WTC11 (cell line): Measurements from ENCODE around the gene EXO5. TPM values are rescaled to one million over a fixed set of nuclear protein-coding genes. Genes with fewer than 3 reads are reported as not detected.

Experiments
- ATAC-seq: fragments of 200-7000 bp; cut with Tn5 transposase; 2 replicates; pipeline ENCODE4 v1.10.0; 2021; ENCODE audit warnings: mild to moderate bottlenecking, moderate library complexity
- CTCF ChIA-PET: fragments of 300-600 bp; sonication (Branson Sonifier 250); formaldehyde crosslinking; loops from one replicate; lab custom pipeline; 2021; ENCODE audit warnings: antibody characterized with exemption; lab: Charles Lee
- POLR2A ChIA-PET: fragments of 350-600 bp; sonication (Branson Sonifier 250); formaldehyde crosslinking; loops from one replicate; lab custom pipeline; 2021; ENCODE audit warnings: antibody characterized with exemption; lab: Charles Lee
- DNase-seq: peaks from one replicate; pipeline ENCODE4 v3.0.0; 2021; ENCODE audit warnings: low spot score
- H3K27ac Mint-ChIP-seq: 2 replicates; pipeline ENCODE4 v1.8.0; 2021; ENCODE audit warnings: mixed read lengths
- H3K27me3 Mint-ChIP-seq: 2 replicates; pipeline ENCODE4 v1.8.0; 2021; ENCODE audit warnings: low read depth, mild to moderate bottlenecking, moderate library complexity, mixed read lengths
- H3K36me3 Mint-ChIP-seq: 2 replicates; pipeline ENCODE4 v1.8.0; 2021; ENCODE audit warnings: mixed read lengths
- H3K4me1 Mint-ChIP-seq: 2 replicates; pipeline ENCODE4 v1.8.0; 2022; ENCODE audit warnings: mixed read lengths
- H3K4me3 Mint-ChIP-seq: 2 replicates; pipeline ENCODE4 v1.8.0; 2021; ENCODE audit warnings: mild to moderate bottlenecking, moderate library complexity, mixed read lengths
- H3K9me3 Mint-ChIP-seq: 2 replicates; pipeline ENCODE4 v1.8.0; 2021; ENCODE audit warnings: mixed read lengths
- AFF4 ChIP-seq: sonication (generic); formaldehyde crosslinking; IDR thresholded peaks from 2 replicates; pipeline ENCODE4 v1.8.1; 2023; ENCODE audit warnings: mild to moderate bottlenecking, missing genetic modification reagents, borderline replicate concordance
- ATF6 ChIP-seq: sonication (generic); formaldehyde crosslinking; IDR thresholded peaks from 2 replicates; pipeline ENCODE4 v1.8.1; 2023; ENCODE audit warnings: mild to moderate bottlenecking, missing genetic modification reagents
- CTCF ChIP-seq: fragments of 200-600 bp; IDR thresholded peaks from 2 replicates; pipeline ENCODE4 v1.8.0; 2022; ENCODE audit warnings: antibody characterized with exemption
- E2F1 ChIP-seq: sonication (generic); formaldehyde crosslinking; IDR thresholded peaks from 2 replicates; pipeline ENCODE4 v1.8.0; 2022; ENCODE audit warnings: mild to moderate bottlenecking, missing genetic modification reagents
- ELF4 ChIP-seq: sonication (generic); formaldehyde crosslinking; IDR thresholded peaks from 2 replicates; pipeline ENCODE4 v1.8.1; 2022; ENCODE audit warnings: low read depth, mild to moderate bottlenecking, moderate library complexity, missing genetic modification reagents
- EMX1 ChIP-seq: fragments of 250-450 bp; sonication (Bioruptor Pico); IDR thresholded peaks from 2 replicates; pipeline ENCODE4 v1.8.0; 2021; ENCODE audit warnings: mild to moderate bottlenecking
- ETV6 ChIP-seq: sonication (generic); formaldehyde crosslinking; IDR thresholded peaks from 2 replicates; pipeline ENCODE4 v1.8.1; 2022; ENCODE audit warnings: mild to moderate bottlenecking, missing genetic modification reagents
- FOXP4 ChIP-seq: sonication (generic); formaldehyde crosslinking; IDR thresholded peaks from 2 replicates; pipeline ENCODE4 v1.8.0; 2022; ENCODE audit warnings: mild to moderate bottlenecking, missing genetic modification reagents
- GRHL2 ChIP-seq: fragments of 250-450 bp; sonication (Bioruptor Pico); IDR thresholded peaks from 2 replicates; pipeline ENCODE4 v1.8.0; 2022; ENCODE audit warnings: mild to moderate bottlenecking, moderate library complexity; ENCODE audit not compliant: insufficient replicate concordance, severe bottlenecking
- JAZF1 ChIP-seq: fragments of 250-450 bp; sonication (Bioruptor Pico); IDR thresholded peaks from 2 replicates; pipeline ENCODE4 v1.9.0; 2021; ENCODE audit warnings: moderate library complexity, mild to moderate bottlenecking, inconsistent platforms
- MLX ChIP-seq: sonication (generic); formaldehyde crosslinking; IDR thresholded peaks from 2 replicates; pipeline ENCODE4 v1.8.1; 2023; ENCODE audit warnings: mild to moderate bottlenecking, missing genetic modification reagents, moderate library complexity
- NFE2L1 ChIP-seq: sonication (generic); formaldehyde crosslinking; IDR thresholded peaks from 2 replicates; pipeline ENCODE4 v1.8.1; 2023; ENCODE audit warnings: missing genetic modification reagents
- NR1H2 ChIP-seq: sonication (generic); formaldehyde crosslinking; IDR thresholded peaks from 2 replicates; pipeline ENCODE4 v1.9.0; 2021; ENCODE audit warnings: mild to moderate bottlenecking, moderate library complexity, missing genetic modification reagents
- NR2C2 ChIP-seq: sonication (generic); formaldehyde crosslinking; IDR thresholded peaks from 2 replicates; pipeline ENCODE4 v1.8.0; 2022; ENCODE audit warnings: mild to moderate bottlenecking, missing genetic modification reagents
- NR3C1 ChIP-seq: sonication (generic); formaldehyde crosslinking; conservative IDR thresholded peaks from 2 replicates; pipeline ENCODE4 v1.8.1; 2023; ENCODE audit warnings: low read depth, mild to moderate bottlenecking, missing genetic modification reagents
- RORB ChIP-seq: fragments of 250-450 bp; sonication (Bioruptor Pico); IDR thresholded peaks from 2 replicates; pipeline ENCODE4 v1.9.0; 2021; ENCODE audit warnings: mild to moderate bottlenecking
- ZNF121 ChIP-seq: sonication (generic); formaldehyde crosslinking; IDR thresholded peaks from 2 replicates; pipeline ENCODE4 v1.8.0; 2023; ENCODE audit warnings: missing genetic modification reagents
- ZNF219 ChIP-seq: sonication (generic); formaldehyde crosslinking; IDR thresholded peaks from 2 replicates; pipeline ENCODE4 v1.8.0; 2023; ENCODE audit warnings: missing genetic modification reagents, mild to moderate bottlenecking, borderline replicate concordance
- ZNF263 ChIP-seq: sonication (generic); formaldehyde crosslinking; IDR thresholded peaks from 2 replicates; pipeline ENCODE4 v1.8.1; 2022; ENCODE audit warnings: low read depth, mild to moderate bottlenecking, moderate library complexity, missing genetic modification reagents
- ZNF671 ChIP-seq: fragments of 250-450 bp; sonication (Bioruptor Pico); IDR thresholded peaks from 2 replicates; pipeline ENCODE4 v1.8.0; 2021; ENCODE audit warnings: mild to moderate bottlenecking
- total RNA-seq: library from RNA; stranded (reverse); gene quantifications from 3 replicates; pipeline ENCODE4 v1.2.3, GENCODE V29; 2021

The EXO5 gene
- total RNA-seq, 1 experiment from 2014 or later = 5.5 TPM

GRCh38 chr1:40563266-40563665, 54.7 kb downstream of the EXO5 start:
- Mint-ChIP-seq H3K27ac (no peak overlapping the region), H3K27me3 (peaks cover 4% of the 10 kb centered on the region; the same call in 1 of the 2 replicates)
- no peak for DNase-seq

GRCh38 chr1:40564506-40564905, 55.9 kb downstream of the EXO5 start:
- peaks cover 4% of the 10 kb centered on the region; the same call in 1 of the 2 replicates for H3K27me3 Mint-ChIP-seq
- no peak overlapping the region for H3K27ac Mint-ChIP-seq
- H3K4me1 Mint-ChIP-seq = no peaks in the 10 kb centered on the region
- TF ChIP-seq ZNF121 (CRISPR knock-in tag) = no peak
- no peak for TF ChIP-seq RORB
- TF ChIP-seq NR3C1 (CRISPR knock-in tag) = no peak
- TF ChIP-seq CTCF = no peak
- TF ChIP-seq AFF4 (CRISPR knock-in tag) = no peak
- no peak for TF ChIP-seq ZNF219
- no peak for TF ChIP-seq ZNF263 (CRISPR knock-in tag)
- TF ChIP-seq, all 79 proteins: peak for 0
- peak; percentile 22; the same call in 1 of the 2 replicates for ATAC-seq
- Mint-ChIP-seq H3K9me3 (peaks cover 21% of the 10 kb centered on the region), H3K36me3 (peaks cover 4% of the 10 kb centered on the region), H3K4me3 (no peak overlapping the region)
- ChIA-PET CTCF (no interaction called here), POLR2A (no interaction called here)
- no peak for DNase-seq

More at GRCh38 chr1:40563266-40563665, 54.7 kb downstream of the EXO5 start:
- CTCF ChIA-PET = interaction anchor here (0.7 kb wide), 1 partner anchor 125 kb away, joined by 3 read pairs; no protein-coding TSS in a partner anchor
- H3K4me3 Mint-ChIP-seq = no peak overlapping the region
- H3K4me1 Mint-ChIP-seq = no peaks in the 10 kb centered on the region
- no peak for TF ChIP-seq NFE2L1 (CRISPR knock-in tag)
- peaks cover 21% of the 10 kb centered on the region for H3K9me3 Mint-ChIP-seq
- POLR2A ChIA-PET = interaction anchor here (0.7 kb wide), 1 partner anchor 398 kb away, joined by 3 read pairs; no protein-coding TSS in a partner anchor
- ATAC-seq = no peak
- H3K36me3 Mint-ChIP-seq = peaks cover 4% of the 10 kb centered on the region

- H3K27ac Mint-ChIP-seq = no peak overlapping the region
- H3K4me3 Mint-ChIP-seq = no peak overlapping the region
- peaks cover under 1% of the 10 kb centered on the region; the same call in 1 of the 2 replicates for H3K27me3 Mint-ChIP-seq
- peaks cover 17% of the 10 kb centered on the region for H3K9me3 Mint-ChIP-seq
- DNase-seq (no peak), ATAC-seq (no peak)
- peaks cover 1% of the 10 kb centered on the region for H3K36me3 Mint-ChIP-seq
- POLR2A ChIA-PET = no interaction called here
- no peak for TF ChIP-seq NR2C2
- TF ChIP-seq EMX1 = no peak
- no peak for TF ChIP-seq ELF4 (CRISPR knock-in tag)
- no peak for TF ChIP-seq GRHL2
- no peak for TF ChIP-seq FOXP4 (CRISPR knock-in tag)
- TF ChIP-seq ATF6 (CRISPR knock-in tag) = no peak
- no peak for TF ChIP-seq NR1H2 (CRISPR knock-in tag)
- no peak for TF ChIP-seq JAZF1
- TF ChIP-seq ZNF671 (CRISPR knock-in tag) = no peak
- no peak for TF ChIP-seq NR3C1 (CRISPR knock-in tag)
- no peak for TF ChIP-seq MLX (CRISPR knock-in tag)
- no peak for TF ChIP-seq ETV6 (CRISPR knock-in tag)
- TF ChIP-seq E2F1 (CRISPR knock-in tag) = no peak
- TF ChIP-seq, all 79 proteins: peak for 0
- H3K4me1 Mint-ChIP-seq = no peaks in the 10 kb centered on the region
- CTCF ChIA-PET = no interaction called here
Observed at GRCh38 chr1:40564913-40565312, 56.3 kb downstream of the EXO5 start.
